Measurements from ENCODE around the gene PDGFB. TPM values are rescaled to one million over a fixed set of nuclear protein-coding genes. Genes with fewer than 3 reads are reported as not detected.

PDGFB gene
- total and polyA plus RNA-seq, 2 experiments from 2014 or later: 2.2 to 8.0 TPM

DNA sequence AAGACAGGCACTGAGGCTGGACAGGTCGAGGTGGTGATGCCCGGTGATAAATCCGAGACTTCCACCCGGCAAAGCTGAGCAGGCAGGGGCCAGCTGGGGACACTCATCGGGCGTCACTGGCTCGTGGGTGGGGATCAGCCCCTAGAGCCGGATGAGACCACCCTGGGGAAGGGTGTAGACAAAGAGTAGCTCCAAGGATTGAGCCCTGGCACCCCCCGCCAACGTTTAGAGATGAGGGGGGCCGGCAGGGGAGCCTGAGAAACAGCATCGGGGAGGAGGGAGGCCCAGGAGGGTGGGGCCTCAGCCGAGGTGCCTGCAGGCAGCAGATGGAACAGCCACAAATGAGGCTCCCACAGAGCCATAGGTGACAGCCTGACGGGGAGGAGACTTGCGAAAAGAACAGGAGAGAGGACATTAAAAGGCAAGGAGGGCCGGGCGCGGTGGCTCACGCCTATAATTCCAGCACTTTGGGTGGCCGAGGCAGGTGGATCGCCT, 64.9 kb downstream of the PDGFB start:
- no peak overlapping the region for H2AFZ ChIP-seq
- Mint-ChIP-seq H3K4me1 (peaks cover 54% of the 10 kb centered on the region), H3K36me3 (ENCODE audit: low read depth) (peaks cover 3% of the 10 kb centered on the region; the same call in 2 of the 3 replicates), H3K27ac (peak overlapping the region; percentile 72), H3K9me3 (peaks cover 7% of the 10 kb centered on the region; the same call in 2 of the 3 replicates), H3K27me3 (ENCODE audit: insufficient read depth, low read depth, poor library complexity) (peaks cover 12% of the 10 kb centered on the region), H3K4me3 (no peak overlapping the region)
- ATAC-seq: peak; percentile 17
- TF ChIP-seq NANOG (IDR thresholded peaks at IDR 0.05; ENCODE audit: borderline replicate concordance): no peak
- TF ChIP-seq EZH2 (IDR thresholded peaks at IDR 0.05; ENCODE audit: low read depth, unreplicated experiment): no peak
- TF ChIP-seq, protein P1, sequence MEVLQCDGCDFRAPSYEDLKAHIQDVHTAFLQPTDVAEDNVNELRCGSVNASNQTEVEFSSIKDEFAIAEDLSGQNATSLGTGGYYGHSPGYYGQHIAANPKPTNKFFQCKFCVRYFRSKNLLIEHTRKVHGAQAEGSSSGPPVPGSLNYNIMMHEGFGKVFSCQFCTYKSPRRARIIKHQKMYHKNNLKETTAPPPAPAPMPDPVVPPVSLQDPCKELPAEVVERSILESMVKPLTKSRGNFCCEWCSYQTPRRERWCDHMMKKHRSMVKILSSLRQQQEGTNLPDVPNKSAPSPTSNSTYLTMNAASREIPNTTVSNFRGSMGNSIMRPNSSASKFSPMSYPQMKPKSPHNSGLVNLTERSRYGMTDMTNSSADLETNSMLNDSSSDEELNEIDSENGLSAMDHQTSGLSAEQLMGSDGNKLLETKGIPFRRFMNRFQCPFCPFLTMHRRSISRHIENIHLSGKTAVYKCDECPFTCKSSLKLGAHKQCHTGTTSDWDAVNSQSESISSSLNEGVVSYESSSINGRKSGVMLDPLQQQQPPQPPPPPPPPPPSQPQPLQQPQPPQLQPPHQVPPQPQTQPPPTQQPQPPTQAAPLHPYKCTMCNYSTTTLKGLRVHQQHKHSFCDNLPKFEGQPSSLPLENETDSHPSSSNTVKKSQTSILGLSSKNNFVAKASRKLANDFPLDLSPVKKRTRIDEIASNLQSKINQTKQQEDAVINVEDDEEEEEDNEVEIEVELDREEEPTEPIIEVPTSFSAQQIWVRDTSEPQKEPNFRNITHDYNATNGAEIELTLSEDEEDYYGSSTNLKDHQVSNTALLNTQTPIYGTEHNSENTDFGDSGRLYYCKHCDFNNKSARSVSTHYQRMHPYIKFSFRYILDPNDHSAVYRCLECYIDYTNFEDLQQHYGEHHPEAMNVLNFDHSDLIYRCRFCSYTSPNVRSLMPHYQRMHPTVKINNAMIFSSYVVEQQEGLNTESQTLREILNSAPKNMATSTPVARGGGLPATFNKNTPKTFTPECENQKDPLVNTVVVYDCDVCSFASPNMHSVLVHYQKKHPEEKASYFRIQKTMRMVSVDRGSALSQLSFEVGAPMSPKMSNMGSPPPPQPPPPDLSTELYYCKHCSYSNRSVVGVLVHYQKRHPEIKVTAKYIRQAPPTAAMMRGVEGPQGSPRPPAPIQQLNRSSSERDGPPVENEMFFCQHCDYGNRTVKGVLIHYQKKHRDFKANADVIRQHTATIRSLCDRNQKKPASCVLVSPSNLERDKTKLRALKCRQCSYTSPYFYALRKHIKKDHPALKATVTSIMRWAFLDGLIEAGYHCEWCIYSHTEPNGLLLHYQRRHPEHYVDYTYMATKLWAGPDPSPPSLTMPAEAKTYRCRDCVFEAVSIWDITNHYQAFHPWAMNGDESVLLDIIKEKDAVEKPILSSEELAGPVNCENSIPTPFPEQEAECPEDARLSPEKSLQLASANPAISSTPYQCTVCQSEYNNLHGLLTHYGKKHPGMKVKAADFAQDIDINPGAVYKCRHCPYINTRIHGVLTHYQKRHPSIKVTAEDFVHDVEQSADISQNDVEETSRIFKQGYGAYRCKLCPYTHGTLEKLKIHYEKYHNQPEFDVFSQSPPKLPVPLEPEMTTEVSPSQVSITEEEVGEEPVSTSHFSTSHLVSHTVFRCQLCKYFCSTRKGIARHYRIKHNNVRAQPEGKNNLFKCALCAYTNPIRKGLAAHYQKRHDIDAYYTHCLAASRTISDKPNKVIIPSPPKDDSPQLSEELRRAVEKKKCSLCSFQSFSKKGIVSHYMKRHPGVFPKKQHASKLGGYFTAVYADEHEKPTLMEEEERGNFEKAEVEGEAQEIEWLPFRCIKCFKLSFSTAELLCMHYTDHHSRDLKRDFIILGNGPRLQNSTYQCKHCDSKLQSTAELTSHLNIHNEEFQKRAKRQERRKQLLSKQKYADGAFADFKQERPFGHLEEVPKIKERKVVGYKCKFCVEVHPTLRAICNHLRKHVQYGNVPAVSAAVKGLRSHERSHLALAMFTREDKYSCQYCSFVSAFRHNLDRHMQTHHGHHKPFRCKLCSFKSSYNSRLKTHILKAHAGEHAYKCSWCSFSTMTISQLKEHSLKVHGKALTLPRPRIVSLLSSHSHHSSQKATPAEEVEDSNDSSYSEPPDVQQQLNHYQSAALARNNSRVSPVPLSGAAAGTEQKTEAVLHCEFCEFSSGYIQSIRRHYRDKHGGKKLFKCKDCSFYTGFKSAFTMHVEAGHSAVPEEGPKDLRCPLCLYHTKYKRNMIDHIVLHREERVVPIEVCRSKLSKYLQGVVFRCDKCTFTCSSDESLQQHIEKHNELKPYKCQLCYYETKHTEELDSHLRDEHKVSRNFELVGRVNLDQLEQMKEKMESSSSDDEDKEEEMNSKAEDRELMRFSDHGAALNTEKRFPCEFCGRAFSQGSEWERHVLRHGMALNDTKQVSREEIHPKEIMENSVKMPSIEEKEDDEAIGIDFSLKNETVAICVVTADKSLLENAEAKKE (CRISPR knock-in tag; IDR thresholded peaks at IDR 0.05): no peak
- TF ChIP-seq STAT1 (IDR thresholded peaks at IDR 0.05; ENCODE audit: unreplicated experiment): no peak
- no peak for TF ChIP-seq POLR2AphosphoS5 (IDR thresholded peaks at IDR 0.05; ENCODE audit: low read depth)
- no peak for TF ChIP-seq CREB1 (CRISPR knock-in tag; IDR thresholded peaks at IDR 0.05; ENCODE audit: low read depth)
- TF ChIP-seq, protein P2, sequence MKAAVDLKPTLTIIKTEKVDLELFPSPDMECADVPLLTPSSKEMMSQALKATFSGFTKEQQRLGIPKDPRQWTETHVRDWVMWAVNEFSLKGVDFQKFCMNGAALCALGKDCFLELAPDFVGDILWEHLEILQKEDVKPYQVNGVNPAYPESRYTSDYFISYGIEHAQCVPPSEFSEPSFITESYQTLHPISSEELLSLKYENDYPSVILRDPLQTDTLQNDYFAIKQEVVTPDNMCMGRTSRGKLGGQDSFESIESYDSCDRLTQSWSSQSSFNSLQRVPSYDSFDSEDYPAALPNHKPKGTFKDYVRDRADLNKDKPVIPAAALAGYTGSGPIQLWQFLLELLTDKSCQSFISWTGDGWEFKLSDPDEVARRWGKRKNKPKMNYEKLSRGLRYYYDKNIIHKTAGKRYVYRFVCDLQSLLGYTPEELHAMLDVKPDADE (IDR thresholded peaks at IDR 0.05): no peak
- no peaks in the 10 kb centered on the region for H3K79me2 ChIP-seq (replicated peaks; ENCODE audit: insufficient read depth)
- H3K4me3 ChIP-seq: no peak overlapping the region
- no peaks in the 10 kb centered on the region for H3K27me3 ChIP-seq (ENCODE audit: insufficient read depth)
- H3K9me2 ChIP-seq (ENCODE audit: insufficient read depth): no peaks in the 10 kb centered on the region
- peak overlapping the region; percentile 5; the same call in 1 of the 2 replicates for H3K4me2 ChIP-seq
- peaks cover 11% of the 10 kb centered on the region for H3F3A ChIP-seq (replicated peaks; ENCODE audit: low read depth)
- H3K4me1 ChIP-seq (ENCODE audit: insufficient read depth): peaks cover 34% of the 10 kb centered on the region
- H3K27ac ChIP-seq (ENCODE audit: low read depth): peak overlapping the region; percentile 66; the same call in 1 of the 2 replicates
- peak; percentile 66 for DNase-seq (ENCODE audit: low spot score)
- no peaks in the 10 kb centered on the region for H4K20me1 ChIP-seq (replicated peaks; ENCODE audit: insufficient read depth)
- H3K36me3 ChIP-seq (ENCODE audit: insufficient read depth): no peaks in the 10 kb centered on the region

Measured in GM23338 (cell line).